Stimulated activated CD4-positive, alpha-beta T cell treated with anti-CD3 and anti-CD28 coated beads, Interleukin-12 subunit alpha, Interleukin-12 subunit beta, amount 100 ng/mL, for 24 hours (primary cell): Measurements from ENCODE around the gene C6orf47.

ENCODE experiments used
- DNase-seq, 2 experiments: peaks; one replicate each; pipeline ENCODE4 v3.0.0-alpha.2; 2020; ENCODE audit warnings: low read depth in 2 of 2

Gene C6orf47

DNA sequence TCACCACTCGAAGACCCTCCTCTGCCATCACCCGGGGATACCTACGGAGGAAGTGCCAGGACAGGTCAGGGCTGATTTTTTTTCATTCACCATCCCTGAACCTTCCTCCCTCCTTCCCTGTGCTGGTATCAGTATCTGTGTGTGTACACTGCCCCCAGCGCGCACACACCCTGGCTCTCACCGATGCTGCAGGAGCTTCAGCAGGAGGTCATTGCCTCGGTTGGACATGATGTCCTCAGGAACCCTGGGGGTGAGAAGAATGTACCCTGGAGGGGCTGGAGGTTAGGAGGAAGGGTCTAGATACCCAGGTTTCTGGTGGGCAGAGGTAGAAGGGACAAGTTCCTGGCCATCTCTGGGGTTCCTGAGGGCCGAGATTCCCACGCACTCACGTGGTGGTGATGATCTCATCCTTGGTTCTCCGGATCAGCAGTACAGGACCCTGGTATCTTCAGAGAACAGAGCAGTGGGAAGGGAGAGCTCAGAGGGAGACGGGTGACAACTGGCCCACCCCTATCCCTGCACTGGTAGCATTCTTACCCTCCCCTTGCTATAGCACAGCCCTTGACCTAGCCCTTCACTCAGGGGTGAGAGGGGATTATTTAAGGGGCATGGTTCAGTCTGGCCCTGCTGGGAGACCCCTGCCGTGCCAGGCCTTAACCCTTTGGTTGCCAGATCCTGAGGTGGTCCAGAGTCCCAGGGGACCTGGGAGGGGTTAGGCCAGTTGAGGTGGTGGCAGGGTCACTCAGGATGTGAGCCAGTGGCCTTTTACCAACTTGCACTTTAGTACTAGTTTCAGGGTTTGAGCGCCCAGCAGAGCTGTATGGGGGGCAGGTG, 27.5 kb upstream of the C6orf47 start:
- no peak for DNase-seq

- DNase-seq: no peak
Observed at GRCh38 chr6:31687321-31687720, 26.7 kb upstream of the C6orf47 start.

GRCh38 chr6:31686483-31686882, 25.9 kb upstream of the C6orf47 start:
- no peak for DNase-seq

DNA sequence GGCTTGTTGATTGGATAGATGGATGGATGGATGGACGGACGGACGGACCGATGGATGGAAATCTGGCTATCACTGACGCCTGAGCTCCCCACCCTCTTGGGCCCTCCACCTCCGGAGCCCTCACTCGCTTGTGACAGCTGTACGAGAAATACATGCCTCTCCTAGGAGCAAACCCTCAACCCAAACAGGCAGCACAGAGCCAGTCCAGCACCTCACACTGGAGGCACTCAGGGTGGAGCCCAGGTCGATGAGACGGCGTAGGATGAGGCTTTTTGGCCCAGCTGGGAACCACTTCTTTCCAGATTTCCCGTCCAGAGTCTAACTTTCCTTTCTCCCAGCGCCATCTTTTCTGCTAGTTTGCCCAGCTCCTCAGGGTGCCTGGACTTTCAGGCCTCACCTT, 23.0 kb upstream of the C6orf47 start:
- no peak for DNase-seq

DNA sequence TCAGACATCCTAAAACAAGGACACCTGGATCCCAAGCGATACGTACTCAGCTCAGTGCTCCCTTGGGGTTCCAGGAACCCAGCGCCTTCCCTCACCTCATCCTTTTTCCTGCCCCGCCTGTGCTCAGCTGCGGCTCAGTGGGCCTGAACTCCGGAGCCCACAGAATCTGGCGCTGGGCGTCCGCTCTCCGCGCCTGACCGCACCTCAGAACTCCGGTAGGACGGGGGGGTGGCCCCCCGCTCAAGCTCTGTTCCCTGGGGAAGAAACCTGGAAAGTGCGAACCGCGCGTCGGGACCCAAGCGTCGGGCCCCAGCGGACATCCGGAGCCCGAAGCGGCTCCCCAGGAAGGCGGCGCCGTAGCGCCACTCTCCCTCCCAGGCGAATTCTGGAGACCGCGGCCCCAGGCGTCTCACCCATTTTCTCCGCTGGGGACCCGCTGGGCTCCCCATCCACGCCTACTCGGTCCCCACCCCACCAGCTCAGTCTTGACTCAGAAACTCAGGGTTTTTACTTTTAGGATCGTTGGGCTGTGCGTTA, 20.6 kb upstream of the C6orf47 start:
- peak in 1 of 2 experiments; percentile 39 for DNase-seq

GRCh38 chr6:31680226-31681134, 19.9 kb upstream of the C6orf47 start, which contains the start of gene LY6G5C:
Gene LY6G5C (minus strand): TSS chr6:31681067. CDS start chr6:31680373, 694 bp downstream.
- peak in 1 of 2 experiments; percentile 50 for DNase-seq

GRCh38 chr6:31677955-31678354, 17.4 kb upstream of the C6orf47 start:
- no peak for DNase-seq

DNA sequence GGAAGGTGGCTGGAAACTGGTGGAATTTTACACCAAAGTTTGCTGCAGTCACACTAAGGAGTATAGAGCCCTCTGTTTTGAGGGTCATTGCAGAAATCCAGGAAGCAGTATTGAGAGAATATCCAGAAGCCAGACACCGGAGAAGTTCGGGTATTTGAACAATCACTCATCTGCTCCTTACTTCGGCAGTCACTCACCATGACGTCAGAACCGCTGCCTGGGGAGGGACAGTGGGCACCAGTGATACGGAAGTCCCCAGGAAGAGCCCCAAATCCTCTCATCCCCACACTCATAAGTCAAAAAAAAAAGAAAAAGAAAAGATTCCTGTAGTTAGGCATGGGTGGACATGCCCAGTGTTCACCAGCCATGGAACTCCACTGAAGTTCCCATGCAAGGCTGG, 16.3 kb upstream of the C6orf47 start:
- DNase-seq: no peak

DNA sequence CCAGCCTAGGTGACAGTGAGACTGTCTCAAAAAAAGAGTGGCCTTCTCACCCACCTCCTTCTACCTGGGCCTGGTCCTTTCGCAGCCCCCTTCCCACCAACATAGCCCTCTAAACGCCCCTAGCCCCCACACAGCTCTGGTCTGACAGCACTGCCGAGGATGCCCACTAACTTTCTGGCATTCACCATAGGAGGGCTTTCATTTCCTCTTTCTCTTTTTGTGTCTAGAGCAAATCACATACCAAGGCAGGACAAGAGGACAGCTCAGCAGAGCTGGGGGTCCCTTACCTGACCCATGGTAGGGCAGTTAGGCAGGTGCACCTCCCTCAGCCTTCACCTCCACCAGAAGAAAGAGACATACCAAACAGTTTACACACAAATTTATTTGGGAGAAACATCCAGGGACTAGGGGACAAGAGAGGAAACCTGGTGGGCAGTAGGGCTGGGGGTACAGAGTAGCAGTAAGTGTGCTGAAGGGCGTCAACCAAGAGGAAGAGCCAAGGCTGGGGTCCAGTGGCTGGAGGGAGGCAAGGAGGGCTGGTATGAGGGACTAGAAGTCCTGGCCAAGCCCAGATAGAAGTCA, 15.8 kb upstream of the C6orf47 start:
- DNase-seq: no peak

DNA sequence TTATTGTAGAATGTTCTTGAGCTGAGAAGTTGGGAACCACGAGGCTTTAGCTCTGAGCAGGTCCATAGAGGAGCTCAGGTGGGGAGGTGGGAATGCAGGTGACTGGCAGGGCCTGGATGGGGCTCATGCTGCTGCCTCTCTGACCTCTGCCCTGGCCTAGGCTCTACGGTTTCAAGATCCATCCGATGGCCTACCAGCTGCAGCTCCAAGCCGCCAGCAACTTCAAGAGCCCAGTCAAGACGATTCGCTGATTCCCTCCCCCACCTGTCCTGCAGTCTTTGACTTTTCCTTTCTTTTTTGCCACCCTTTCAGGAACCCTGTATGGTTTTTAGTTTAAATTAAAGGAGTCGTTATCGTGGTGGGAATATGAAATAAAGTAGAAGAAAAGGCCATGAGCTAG, 9.1 kb upstream of the C6orf47 start, which contains the start of gene LY6G5B:
Gene LY6G5B, plus strand, starts transcription at position 301 of the 400 bp plus-strand sequence. CDS start 975 bp downstream, outside the sequence.
- no peak for DNase-seq

- DNase-seq: no peak
Observed at GRCh38 chr6:31666337-31666965, 5.9 kb upstream of the C6orf47 start.

DNA sequence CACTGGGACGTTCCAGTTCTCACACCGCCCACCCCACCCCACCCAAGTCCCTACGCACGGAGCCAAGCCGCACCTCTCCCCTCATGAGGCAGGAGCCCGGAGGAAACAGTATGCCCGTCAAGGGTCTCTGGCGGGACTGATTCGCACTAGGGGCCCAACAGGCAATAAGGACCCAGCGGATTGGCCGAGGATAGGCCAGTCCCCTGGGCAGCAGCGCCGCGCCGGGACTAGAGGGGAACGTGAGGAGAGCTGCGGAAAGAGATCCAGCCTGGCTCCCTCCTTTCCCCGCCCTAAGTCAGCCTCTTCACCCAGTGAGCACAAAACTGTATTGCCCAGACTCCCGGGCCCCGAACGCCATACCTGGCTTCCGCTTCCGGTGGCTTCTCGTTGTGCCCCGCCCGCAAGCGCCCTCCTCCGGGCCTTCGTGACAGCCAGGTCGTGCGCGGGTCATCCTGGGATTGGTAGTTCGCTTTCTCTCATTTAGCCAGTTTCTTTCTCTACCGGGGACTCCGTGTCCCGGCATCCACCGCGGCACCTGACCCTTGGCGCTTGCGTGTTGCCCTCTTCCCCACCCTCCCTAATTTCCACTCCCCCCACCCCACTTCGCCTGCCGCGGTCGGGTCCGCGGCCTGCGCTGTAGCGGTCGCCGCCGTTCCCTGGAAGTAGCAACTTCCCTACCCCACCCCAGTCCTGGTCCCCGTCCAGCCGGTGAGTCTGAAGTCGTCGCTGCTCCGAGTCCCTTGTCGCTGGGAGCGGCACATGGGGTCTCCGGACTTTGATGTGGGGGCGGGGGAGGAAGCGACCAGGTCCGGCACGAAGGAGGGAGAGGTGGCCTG, 5.1 kb upstream of the C6orf47 start, which contains the start of gene CSNK2B:
Gene CSNK2B, plus strand, starts transcription at position 580 of the 836 bp plus-strand sequence. CDS start 752 bp downstream, outside the sequence.
- peak; percentile 96 to 97 for DNase-seq

- DNase-seq: peak; percentile 81 to 87
Observed at GRCh38 chr6:31664790-31665500, 4.4 kb upstream of the C6orf47 start, which contains the start of gene GPANK1. Gene GPANK1 (minus strand): TSS chr6:31664997. CDS start chr6:31664478, 519 bp downstream.

GRCh38 chr6:31663961-31664789, 3.6 kb upstream of the C6orf47 start:
- no peak for DNase-seq

- DNase-seq: no peak
Observed at GRCh38 chr6:31663126-31663960, 2.8 kb upstream of the C6orf47 start.

DNA sequence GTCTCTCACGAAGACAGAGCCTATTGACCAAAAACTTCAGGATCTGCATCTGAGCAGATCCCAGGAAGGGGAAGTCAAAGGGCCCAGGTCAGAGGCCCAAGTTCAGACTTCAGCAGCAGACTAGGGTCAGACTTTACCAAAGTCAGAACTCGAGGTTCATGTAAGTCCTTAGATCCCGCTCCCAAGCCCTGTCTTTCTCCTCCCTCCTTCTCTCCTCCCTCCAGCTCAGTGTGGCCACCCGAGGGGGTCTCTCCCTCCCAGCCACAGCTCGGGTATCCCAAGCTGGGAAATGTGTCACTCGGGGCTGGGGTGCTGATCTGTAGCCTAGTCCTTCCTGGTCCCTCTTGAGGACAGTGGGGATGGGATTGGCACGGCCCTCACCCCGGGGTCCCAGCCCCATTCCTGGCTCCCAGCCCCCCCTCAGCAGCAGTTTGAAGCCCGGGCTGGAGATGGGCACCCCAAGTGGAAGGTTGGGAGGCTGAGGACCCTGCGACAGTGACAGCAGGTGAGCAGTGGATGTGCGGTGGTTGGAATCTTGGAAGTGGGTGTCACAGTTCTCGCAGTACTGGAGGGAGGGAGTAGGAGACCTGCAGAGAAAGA, 1.6 kb upstream of the C6orf47 start:
- no peak for DNase-seq
